PFSK-1 (cell line): ENCODE results near the gene LRRC2.

Source experiments
- POLR2AphosphoS5 ChIP-seq: IDR thresholded peaks from 2 replicates; pipeline ENCODE4 v1.6.1; 2012; ENCODE audit warnings: low read depth, mild to moderate bottlenecking, control low read depth, low read length, moderate library complexity
- SIN3A ChIP-seq: IDR thresholded peaks from 2 replicates; pipeline ENCODE4 v1.6.1; 2012; ENCODE audit warnings: mild to moderate bottlenecking, low read length, moderate library complexity, borderline replicate concordance; ENCODE audit not compliant: insufficient read depth
- TF ChIP-seq, protein P1 (sequence below), 2 experiments: IDR thresholded peaks; 2 replicates each; pipeline versions ENCODE4 v1.6.1 to v1.8.0; 2011 to 2012; ENCODE audit warnings: low read depth in 2 of 2, low read length in 2 of 2, control low read depth in 1 of 2, inconsistent platforms in 1 of 2, mild to moderate bottlenecking in 1 of 2, moderate library complexity in 1 of 2; ENCODE audit not compliant: insufficient read depth in 1 of 2

DNA sequence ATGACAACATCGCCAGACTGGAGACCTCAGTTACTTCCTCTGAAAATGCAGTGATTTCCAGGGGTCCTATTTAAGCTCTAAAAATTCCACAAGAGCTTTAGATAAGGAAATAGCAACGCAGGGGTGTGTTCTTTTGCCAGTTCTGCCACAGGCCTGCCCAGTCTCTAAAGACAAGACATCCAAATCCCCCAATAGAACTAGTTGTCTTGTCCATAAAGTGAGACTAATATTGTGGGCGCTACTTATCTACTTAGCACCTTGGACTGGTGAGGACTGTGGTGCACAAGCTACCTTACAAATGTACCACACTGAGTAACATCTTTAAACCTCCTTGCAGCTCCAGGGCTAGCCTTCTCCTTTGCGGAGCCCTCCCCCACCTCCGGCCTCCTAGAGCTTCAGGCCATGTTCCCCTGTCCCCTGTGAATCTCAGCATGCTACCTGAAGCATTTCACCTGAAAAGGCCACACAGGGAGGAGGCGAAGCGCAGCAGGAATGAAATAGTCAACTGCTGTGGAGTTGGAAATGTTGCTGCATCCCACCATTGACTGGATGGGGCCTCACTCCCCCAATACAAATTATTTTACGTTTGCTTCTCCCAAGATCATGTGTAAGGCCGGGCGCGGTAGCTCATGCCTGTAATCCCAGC, 9.6 kb upstream of the LRRC2 start:
- TF ChIP-seq POLR2AphosphoS5 (no peak), SIN3A (no peak)
- TF ChIP-seq, protein P1, sequence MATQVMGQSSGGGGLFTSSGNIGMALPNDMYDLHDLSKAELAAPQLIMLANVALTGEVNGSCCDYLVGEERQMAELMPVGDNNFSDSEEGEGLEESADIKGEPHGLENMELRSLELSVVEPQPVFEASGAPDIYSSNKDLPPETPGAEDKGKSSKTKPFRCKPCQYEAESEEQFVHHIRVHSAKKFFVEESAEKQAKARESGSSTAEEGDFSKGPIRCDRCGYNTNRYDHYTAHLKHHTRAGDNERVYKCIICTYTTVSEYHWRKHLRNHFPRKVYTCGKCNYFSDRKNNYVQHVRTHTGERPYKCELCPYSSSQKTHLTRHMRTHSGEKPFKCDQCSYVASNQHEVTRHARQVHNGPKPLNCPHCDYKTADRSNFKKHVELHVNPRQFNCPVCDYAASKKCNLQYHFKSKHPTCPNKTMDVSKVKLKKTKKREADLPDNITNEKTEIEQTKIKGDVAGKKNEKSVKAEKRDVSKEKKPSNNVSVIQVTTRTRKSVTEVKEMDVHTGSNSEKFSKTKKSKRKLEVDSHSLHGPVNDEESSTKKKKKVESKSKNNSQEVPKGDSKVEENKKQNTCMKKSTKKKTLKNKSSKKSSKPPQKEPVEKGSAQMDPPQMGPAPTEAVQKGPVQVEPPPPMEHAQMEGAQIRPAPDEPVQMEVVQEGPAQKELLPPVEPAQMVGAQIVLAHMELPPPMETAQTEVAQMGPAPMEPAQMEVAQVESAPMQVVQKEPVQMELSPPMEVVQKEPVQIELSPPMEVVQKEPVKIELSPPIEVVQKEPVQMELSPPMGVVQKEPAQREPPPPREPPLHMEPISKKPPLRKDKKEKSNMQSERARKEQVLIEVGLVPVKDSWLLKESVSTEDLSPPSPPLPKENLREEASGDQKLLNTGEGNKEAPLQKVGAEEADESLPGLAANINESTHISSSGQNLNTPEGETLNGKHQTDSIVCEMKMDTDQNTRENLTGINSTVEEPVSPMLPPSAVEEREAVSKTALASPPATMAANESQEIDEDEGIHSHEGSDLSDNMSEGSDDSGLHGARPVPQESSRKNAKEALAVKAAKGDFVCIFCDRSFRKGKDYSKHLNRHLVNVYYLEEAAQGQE (IDR thresholded peaks at IDR 0.05; ENCODE audit: insufficient read depth in 1 of 2, low read depth in 2 of 2, low read length in 2 of 2), result no peak
